Ishikawa (cell line): ENCODE data around the gene TOMM70.

ENCODE experiments used
- CEBPB ChIP-seq: IDR thresholded peaks from 2 replicates; pipeline ENCODE4 v1.6.1; 2012
- CREB1 ChIP-seq: IDR thresholded peaks from 2 replicates; pipeline ENCODE4 v1.6.1; 2012; ENCODE audit warnings: low read depth
- EGR1 ChIP-seq: IDR thresholded peaks from 2 replicates; pipeline ENCODE4 v1.6.1; 2012
- EP300 ChIP-seq: IDR thresholded peaks from 2 replicates; pipeline ENCODE4 v1.6.1; 2012; ENCODE audit warnings: borderline replicate concordance
- FOXM1 ChIP-seq: IDR thresholded peaks from 2 replicates; pipeline ENCODE4 v1.6.1; 2012; ENCODE audit warnings: low read depth, borderline replicate concordance
- MAX ChIP-seq: IDR thresholded peaks from 2 replicates; pipeline ENCODE4 v1.6.1; 2012
- NFIC ChIP-seq: IDR thresholded peaks from 2 replicates; pipeline ENCODE4 v1.6.1; 2012
- RAD21 ChIP-seq: IDR thresholded peaks from 2 replicates; pipeline ENCODE4 v1.6.1; 2012; ENCODE audit warnings: low read depth
- REST ChIP-seq: IDR thresholded peaks from 2 replicates; pipeline ENCODE4 v1.6.1; 2012; ENCODE audit warnings: low read depth, mild to moderate bottlenecking
- TAF1 ChIP-seq: IDR thresholded peaks from 2 replicates; pipeline ENCODE4 v1.6.1; 2012; ENCODE audit warnings: low read depth, mild to moderate bottlenecking
- TCF12 ChIP-seq: IDR thresholded peaks from 2 replicates; pipeline ENCODE4 v1.6.1; 2012; ENCODE audit warnings: low read depth
- TEAD4 ChIP-seq: IDR thresholded peaks from 2 replicates; pipeline ENCODE4 v1.6.1; 2012
- YY1 ChIP-seq: IDR thresholded peaks from 2 replicates; pipeline ENCODE4 v1.6.1; 2012; ENCODE audit warnings: low read depth
- ZBTB7A ChIP-seq: IDR thresholded peaks from 2 replicates; pipeline ENCODE4 v1.6.1; 2012; ENCODE audit warnings: low read depth
- TF ChIP-seq, protein P1 (sequence below): IDR thresholded peaks from 2 replicates; pipeline ENCODE4 v1.6.1; 2012

The TOMM70 gene

DNA sequence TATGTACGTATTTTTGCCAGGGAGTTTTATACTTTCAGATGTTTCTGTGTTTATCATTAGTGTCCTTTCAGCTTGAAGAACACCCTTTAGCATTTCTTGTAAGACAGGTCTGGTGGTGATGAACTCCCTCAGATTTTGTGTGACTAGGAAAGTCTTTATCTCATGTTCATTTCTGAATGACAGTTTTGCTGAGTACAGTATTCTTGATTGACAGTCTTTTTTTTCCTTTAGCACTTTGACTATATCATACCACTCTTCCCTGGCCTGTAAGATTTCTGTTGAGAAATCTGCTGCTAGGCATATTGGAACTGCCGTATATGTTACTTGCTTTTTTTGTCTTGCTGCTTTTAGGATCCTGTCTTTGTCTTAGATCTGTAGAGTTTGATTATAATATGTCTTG lies 6.3 kb upstream of the TOMM70 start:
- TF ChIP-seq RAD21 (no peak), YY1 (no peak), CEBPB (no peak), NFIC (no peak), FOXM1 (no peak), MAX (no peak), REST (no peak), TCF12 (no peak), EGR1 (no peak), ZBTB7A (no peak), TAF1 (no peak), EP300 (no peak), TEAD4 (no peak)
- TF ChIP-seq, protein P1, sequence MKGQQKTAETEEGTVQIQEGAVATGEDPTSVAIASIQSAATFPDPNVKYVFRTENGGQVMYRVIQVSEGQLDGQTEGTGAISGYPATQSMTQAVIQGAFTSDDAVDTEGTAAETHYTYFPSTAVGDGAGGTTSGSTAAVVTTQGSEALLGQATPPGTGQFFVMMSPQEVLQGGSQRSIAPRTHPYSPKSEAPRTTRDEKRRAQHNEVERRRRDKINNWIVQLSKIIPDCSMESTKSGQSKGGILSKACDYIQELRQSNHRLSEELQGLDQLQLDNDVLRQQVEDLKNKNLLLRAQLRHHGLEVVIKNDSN: no peak

- TF ChIP-seq EP300 (no peak), EGR1 (no peak), TCF12 (no peak), YY1 (no peak), RAD21 (no peak), NFIC (no peak), TAF1 (no peak), TEAD4 (no peak)
These were observed 3.3 kb upstream of the TOMM70 start for GRCh38 chr3:100404250-100404548.

DNA sequence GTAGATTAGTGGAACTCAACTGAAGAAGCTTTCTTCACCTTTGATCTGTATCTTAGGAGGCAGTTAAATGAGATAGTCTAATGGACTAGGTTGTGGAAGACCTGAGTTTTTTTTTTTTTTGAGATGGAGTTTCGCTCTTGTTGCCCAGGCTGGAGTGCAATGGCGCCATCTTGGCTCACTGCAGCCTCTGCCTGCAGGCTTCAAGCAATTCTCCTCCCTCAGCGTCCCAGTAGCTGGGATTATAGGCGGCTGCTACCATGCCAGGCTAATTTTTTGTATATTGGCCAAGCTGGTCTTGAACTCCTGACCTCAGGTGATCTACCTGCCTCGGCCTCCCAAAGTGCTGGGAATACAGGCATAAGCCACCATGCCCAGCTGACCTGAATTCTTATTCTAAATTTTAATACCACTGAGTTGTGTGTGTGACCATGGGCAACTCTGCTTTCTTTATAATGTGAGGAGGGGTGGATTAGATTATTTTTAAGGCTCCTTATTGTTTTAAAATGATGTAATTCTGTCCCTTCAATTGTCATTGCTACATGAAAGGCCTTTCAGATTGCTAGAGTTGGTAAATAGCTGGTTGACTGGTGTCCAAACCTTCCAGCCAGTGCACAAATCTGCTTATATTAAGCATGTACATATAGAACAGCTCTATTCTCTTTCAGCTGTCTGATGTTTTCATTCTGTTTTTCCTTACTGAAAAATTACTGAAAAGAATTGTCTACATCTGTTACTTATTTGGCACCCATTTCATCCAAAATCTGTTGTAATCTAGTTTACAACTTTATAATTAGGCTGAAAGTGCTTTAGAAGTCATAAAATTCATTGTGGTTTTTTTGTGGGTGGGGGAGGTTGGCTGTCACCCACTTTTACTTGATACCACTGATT lies 2.7 kb upstream of the TOMM70 start:
- no peak for TF ChIP-seq MAX
- TF ChIP-seq, protein P1: no peak
- no peak for TF ChIP-seq TEAD4
- TF ChIP-seq NFIC: no peak
- no peak for TF ChIP-seq RAD21
- TF ChIP-seq EP300: no peak
- no peak for TF ChIP-seq CREB1
- TF ChIP-seq REST: no peak
- no peak for TF ChIP-seq TCF12
- no peak for TF ChIP-seq EGR1
- TF ChIP-seq TAF1: no peak
- TF ChIP-seq CEBPB: no peak
- no peak for TF ChIP-seq YY1
- no peak for TF ChIP-seq FOXM1
- TF ChIP-seq ZBTB7A: no peak

- no peak for TF ChIP-seq REST
- TF ChIP-seq FOXM1: no peak
- no peak for TF ChIP-seq NFIC
- TF ChIP-seq EP300: no peak
- TF ChIP-seq, protein P1: no peak
- TF ChIP-seq ZBTB7A: no peak
- TF ChIP-seq RAD21: no peak
- no peak for TF ChIP-seq CEBPB
These were observed 2.0 kb upstream of the TOMM70 start for GRCh38 chr3:100402891-100403290.
